Mesodermal cell (in vitro differentiated cells): ENCODE measurements around the gene TP73.

ENCODE experiments used
- H3K27ac ChIP-seq: 2 replicates; pipeline ENCODE4 v1.7.0; 2013; ENCODE audit warnings: mild to moderate bottlenecking, low read depth, low read length, moderate library complexity; ENCODE audit not compliant: severe bottlenecking
- H3K36me3 ChIP-seq: 2 replicates; pipeline ENCODE4 v1.7.1; 2013; ENCODE audit warnings: mild to moderate bottlenecking, low read length, moderate library complexity; ENCODE audit not compliant: control insufficient read depth, insufficient read depth
- H3K4me1 ChIP-seq: one replicate; pipeline ENCODE4 v1.7.1; 2013; ENCODE audit warnings: mild to moderate bottlenecking, low read length; ENCODE audit not compliant: insufficient read depth, control insufficient read depth, poor library complexity, severe bottlenecking
- H3K4me3 ChIP-seq: 2 replicates; pipeline ENCODE4 v1.7.0; 2013; ENCODE audit warnings: low read length, control low read depth, mild to moderate bottlenecking; ENCODE audit not compliant: insufficient read depth, poor library complexity, severe bottlenecking; ENCODE audit errors: extremely low read depth
- H3K9me3 ChIP-seq: 2 replicates; pipeline ENCODE4 v1.7.1; 2013; ENCODE audit warnings: mild to moderate bottlenecking, low read length, moderate library complexity; ENCODE audit not compliant: control insufficient read depth
- WGBS, 2 experiments: methylation state at CpG; one replicate each; pipeline ENCODE4 v1.1.5; 2013; ENCODE audit warnings: missing lambda C conversion rate in 2 of 2; ENCODE audit not compliant: insufficient coverage in 2 of 2; 5-methylcytosine and 5-hydroxymethylcytosine counted together

TP73 gene

DNA sequence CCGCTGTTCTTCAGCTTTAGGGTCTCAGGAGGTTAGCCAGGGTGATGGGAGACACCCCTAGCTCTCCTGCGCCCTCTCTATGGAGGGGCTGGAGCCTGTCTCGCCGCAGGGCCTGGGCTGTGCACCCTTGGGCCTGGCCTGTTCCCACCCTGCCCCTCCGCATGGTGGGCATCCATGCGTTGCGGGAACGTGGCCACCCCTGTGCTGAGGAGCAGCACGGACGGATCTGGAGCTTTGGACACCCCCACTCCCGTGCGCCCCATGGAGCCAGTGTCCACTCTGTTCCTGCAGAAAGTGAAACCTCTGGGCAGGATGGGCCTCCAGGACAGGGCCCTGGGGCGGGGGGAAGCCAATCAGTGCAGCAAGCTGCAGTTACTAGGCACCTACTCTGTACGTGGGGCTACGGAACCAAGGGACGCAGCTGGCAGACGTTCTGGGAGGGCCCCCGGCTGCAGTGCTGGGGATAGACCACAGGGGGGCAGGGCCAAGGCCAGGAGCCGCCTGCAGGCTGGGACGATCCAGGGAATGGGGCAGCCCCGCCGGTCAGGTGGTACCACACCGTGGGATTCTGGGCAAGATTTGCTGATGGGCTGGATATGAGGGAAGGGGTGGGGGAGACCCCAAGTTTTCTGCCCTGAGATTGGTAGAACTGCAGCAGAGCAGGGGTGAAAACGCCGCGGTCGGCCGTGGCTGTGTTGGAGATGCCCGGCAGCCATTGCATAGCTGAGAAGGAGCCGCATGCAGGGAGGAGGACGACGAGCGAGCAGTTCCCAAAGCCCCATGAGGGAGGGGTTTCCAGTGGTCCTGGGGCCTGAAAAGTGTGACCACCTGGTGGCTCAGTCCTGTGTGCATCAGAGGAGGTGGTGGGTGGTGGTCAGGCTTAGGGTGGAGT, 43.3 kb downstream of the TP73 start:
- no peaks in the 10 kb centered on the region for H3K36me3 ChIP-seq
- H3K4me1 ChIP-seq = no peaks in the 10 kb centered on the region
- no peaks in the 10 kb centered on the region for H3K9me3 ChIP-seq
- WGBS, 2 experiments = 40 to 45% methylated on average over 33 of the region's 33 CpGs
- H3K27ac ChIP-seq = no peak overlapping the region
- H3K4me3 ChIP-seq = no peak overlapping the region

DNA sequence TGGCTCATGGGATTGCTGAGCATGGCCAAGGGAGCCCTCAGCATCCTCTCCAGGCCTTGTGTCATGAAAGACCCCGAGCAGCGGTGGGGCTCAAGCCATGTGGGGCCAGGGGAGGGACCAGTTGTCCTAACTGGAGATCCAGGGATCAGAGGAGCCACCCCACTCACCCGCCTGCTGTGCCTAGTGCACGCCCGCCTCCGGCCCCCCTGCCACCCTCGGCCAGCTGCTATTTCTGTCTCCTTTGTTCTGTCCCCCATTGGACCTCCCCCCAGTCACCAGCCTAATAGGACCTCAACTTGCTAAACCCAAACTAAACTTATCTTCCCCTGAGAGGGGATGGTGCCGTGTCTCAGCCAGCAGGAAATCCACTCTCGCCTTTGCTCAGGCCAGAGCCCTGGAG, 44.4 kb downstream of the TP73 start:
- 83 to 94% methylated on average over 7 to 9 of the region's 9 CpGs for WGBS, 2 experiments
- Histone ChIP-seq H3K4me1 (no peaks in the 10 kb centered on the region), H3K36me3 (no peaks in the 10 kb centered on the region), H3K4me3 (no peak overlapping the region), H3K9me3 (no peaks in the 10 kb centered on the region), H3K27ac (no peak overlapping the region)

DNA sequence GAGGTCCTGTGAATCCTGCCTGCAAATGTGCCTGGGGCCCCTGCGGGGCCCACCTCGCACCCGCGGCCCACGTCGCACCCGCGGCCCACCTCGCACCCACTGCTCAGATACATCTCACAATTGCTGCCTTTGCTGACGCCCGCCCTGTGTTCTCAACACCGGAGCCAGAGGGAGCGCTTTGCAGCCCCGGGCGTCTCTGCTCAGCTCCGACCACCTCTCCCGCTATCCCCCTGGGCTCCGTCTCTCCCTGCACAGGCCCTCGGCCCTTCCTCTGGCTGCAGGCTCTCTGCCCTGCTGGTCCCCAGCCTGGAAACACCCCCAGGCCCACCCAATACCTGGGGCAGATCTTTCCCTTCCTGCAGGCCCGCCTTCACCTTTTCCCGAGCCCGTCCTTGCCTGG, 44.8 kb downstream of the TP73 start:
- WGBS, 2 experiments = 93 to 94% methylated on average over 22 of the region's 22 CpGs
- no peaks in the 10 kb centered on the region for H3K4me1 ChIP-seq
- no peak overlapping the region for H3K27ac ChIP-seq
- H3K36me3 ChIP-seq = no peaks in the 10 kb centered on the region
- H3K4me3 ChIP-seq = no peak overlapping the region
- no peaks in the 10 kb centered on the region for H3K9me3 ChIP-seq

DNA sequence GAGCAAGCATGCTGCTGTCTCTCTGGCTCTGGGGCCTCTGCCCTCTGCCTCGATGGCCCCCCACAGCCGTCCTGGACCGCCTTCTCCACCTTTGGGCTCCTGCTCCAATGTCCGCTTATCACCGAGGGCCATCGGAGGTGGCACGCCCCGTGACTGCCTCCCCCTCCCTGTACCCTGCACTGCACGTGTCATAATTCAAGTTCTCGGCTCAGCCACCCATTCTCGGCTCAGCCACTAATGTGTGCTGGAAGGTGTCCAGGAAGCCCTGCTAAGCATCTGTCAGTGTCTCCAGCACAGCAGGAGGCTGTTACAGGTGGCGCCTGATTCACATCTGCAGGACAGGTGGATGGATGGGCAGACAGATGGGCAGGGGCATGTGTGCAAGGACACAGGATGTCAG, 45.5 kb downstream of the TP73 start:
- Histone ChIP-seq H3K9me3 (no peaks in the 10 kb centered on the region), H3K36me3 (no peaks in the 10 kb centered on the region), H3K27ac (no peak overlapping the region), H3K4me3 (no peak overlapping the region), H3K4me1 (no peaks in the 10 kb centered on the region)
- WGBS, 2 experiments = 92 to 96% methylated on average over 12 of the region's 12 CpGs

DNA sequence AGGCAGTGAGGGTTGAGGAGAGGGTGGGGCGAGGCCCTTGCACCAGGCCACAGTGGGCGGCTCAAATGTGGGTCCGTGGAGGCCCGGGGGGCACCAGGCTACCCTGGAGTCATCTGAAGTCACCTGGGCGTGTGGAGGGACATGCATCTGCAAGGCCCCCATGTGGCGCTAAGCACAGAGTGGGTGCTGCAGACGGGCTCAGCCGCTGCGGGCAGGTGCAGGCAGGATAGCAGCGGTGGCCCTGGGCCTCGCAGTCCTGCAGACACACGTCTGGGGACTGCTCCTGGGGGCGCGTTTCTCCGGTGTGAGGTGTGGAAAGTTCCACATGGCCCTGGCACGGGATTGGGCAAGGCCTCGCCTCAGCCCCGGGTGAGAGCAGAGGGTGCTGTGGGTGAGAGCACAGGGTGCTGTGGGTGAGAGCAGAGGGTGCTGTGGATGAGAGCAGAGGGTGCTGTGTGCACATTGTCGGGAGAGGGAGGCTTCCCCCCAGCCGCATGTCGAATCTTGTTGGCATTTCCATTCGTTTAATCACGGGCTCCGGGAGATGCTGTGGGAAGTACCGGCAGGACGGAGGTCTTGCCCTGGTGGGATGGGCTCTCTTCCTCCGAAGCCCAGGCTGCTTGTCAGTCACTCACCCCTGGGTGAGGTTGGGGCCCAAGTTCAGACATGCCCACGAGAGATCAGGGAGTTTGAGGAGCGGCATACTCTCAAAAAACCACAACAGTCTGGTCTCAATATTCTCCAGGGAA, 46.5 kb downstream of the TP73 start:
- no peaks in the 10 kb centered on the region for H3K36me3 ChIP-seq
- H3K4me1 ChIP-seq = peaks cover 8% of the 10 kb centered on the region
- H3K27ac ChIP-seq = no peak overlapping the region
- WGBS, 2 experiments = 89 to 95% methylated on average over 26 to 28 of the region's 29 CpGs
- no peak overlapping the region for H3K4me3 ChIP-seq
- no peaks in the 10 kb centered on the region for H3K9me3 ChIP-seq

DNA sequence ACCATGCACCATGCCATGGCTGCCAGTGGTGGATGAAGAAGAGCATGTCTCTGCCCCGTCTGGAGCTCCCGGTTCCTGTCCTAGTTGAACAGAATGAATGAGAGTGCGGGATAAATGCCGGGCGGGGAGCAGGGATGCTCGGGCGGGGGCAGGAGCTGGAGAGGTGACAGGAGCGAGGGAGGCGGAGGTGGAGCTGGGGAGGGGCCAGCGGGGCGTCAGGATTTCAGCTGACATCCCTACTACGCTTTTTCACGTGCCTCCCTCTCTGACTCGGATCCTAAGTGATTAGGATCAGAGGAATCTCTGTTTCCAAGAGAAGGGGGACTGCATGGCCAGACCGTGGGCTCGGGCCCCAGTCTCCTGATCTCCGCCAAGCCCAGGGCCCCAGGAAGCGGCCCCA, 47.3 kb downstream of the TP73 start:
- H3K36me3 ChIP-seq = no peaks in the 10 kb centered on the region
- no peak overlapping the region for H3K4me3 ChIP-seq
- 66 to 68% methylated on average over 13 of the region's 18 CpGs for WGBS, 2 experiments

DNA sequence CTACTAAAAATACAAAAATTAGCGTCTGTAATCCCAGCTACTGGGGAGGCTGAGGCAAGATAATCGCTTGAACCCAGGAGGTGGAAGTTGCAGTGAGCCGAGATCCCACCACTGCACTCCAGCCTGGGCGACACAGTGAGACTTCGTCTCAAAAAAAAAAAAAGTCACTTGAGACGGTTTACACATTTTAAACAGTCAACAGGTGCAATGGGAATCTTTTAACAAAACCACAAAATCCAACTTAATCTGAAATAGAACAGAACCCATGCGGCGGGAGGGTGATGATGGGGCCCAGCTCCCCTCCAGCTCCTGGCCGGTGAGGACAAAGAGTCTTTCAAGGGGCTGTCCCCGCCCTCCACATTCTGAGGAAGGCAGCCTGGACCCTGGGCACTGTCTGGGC, 48.3 kb downstream of the TP73 start:
- Histone ChIP-seq H3K4me3 (no peak overlapping the region), H3K9me3 (no peaks in the 10 kb centered on the region), H3K4me1 (peaks cover 8% of the 10 kb centered on the region), H3K27ac (no peak overlapping the region), H3K36me3 (no peaks in the 10 kb centered on the region)
- WGBS, 2 experiments = 87 to 94% methylated on average over 6 to 7 of the region's 10 CpGs

More for the DNA sequence above, 47.3 kb downstream of the TP73 start:
- Histone ChIP-seq H3K27ac (no peak overlapping the region), H3K9me3 (no peaks in the 10 kb centered on the region), H3K4me1 (peaks cover 8% of the 10 kb centered on the region)

DNA sequence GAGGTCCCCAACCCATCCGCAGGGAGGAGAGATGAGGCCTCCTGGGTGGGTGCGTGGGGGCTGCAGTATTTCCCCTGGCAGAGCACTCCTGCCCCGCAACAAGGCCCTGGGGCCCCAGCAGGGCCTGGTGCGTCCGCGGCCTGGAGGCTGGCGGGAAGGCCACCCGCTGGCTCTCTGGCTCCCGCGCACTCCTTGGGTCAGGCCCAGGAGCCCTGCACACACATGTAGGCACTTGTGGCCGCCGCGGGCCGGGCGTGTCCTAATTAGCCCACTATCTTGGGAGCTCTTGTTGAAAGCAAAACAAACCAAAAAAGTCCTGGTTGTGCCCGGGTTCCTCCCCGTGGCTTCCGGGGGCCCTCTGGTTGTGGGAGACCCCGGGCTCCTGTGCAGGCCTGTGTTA, 50.2 kb downstream of the TP73 start:
- no peaks in the 10 kb centered on the region for H3K9me3 ChIP-seq
- no peak overlapping the region for H3K4me3 ChIP-seq
- peaks cover 13% of the 10 kb centered on the region for H3K4me1 ChIP-seq
- H3K36me3 ChIP-seq = no peaks in the 10 kb centered on the region
- no peak overlapping the region for H3K27ac ChIP-seq
- WGBS, 2 experiments = 87 to 88% methylated on average over 17 to 19 of the region's 19 CpGs

DNA sequence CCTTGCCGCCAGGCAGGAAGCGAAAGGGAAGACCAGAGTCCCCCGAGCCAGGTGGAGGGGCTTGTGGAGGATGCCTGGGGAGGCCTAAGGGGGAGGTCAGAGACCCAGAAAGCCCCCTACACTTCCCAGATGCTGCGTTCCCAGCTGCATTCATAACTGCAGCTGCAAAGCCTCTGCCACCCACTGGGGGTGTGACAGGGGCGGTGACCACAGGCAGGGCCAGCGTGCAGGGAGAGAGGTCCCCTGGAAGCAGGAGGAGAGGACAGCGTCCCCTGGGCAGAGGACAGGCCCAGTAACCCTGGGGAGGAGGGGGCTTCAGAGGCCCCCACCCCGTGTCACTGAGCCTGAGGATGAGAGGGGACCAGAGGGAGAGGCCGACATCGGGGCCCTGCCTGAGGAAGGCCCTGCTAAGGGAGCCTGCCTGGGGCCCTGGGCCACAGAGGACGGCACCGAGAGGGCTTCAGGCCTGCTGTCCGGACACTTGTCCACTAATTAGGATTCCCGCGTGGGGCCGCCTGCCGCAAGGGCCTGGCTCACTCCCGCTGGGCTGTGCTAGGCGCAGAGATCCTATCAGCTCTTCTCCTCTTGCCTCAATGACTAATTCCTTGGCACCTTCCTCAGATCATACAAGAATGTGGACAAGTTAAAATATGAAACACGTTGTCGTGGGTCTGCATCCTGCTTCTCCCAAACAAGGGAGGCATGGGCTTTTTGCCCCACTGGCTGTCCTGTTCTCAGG, 50.8 kb downstream of the TP73 start:
- no peaks in the 10 kb centered on the region for H3K9me3 ChIP-seq
- H3K36me3 ChIP-seq = no peaks in the 10 kb centered on the region
- WGBS, 2 experiments = 77 to 82% methylated on average over 20 to 21 of the region's 21 CpGs
- H3K27ac ChIP-seq = no peak overlapping the region
- no peak overlapping the region for H3K4me3 ChIP-seq
- peaks cover 13% of the 10 kb centered on the region for H3K4me1 ChIP-seq

DNA sequence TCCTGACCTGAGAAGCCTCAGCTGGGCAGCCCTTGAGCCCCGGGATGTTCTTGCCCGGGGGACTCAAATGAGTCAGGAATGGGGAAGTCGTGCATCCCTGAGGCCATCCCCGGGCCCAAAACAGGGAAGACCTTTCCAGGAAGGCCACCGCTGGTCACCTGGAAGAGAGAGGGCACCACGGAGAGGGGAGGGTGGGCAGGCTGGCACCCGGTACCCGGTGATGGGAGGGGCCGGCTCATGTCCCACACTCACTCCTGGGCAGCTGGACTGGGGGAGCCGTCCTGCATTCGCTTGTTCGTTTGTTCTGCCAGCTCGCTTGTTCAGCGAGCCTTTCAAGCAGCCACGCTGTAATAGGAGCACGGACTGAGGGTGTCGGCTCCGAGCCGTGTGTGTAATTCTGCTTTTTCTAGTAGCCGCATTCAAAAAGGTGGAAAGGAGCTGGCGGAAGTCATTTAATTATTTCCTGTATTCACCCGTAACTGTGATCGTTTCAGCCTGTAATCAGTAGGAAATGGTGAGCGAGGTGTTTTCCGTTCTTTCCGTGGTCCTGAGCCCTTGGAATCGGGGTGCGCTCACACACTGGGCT, 51.6 kb downstream of the TP73 start:
- Histone ChIP-seq H3K36me3 (no peaks in the 10 kb centered on the region), H3K4me3 (no peak overlapping the region), H3K27ac (no peak overlapping the region), H3K4me1 (peaks cover 16% of the 10 kb centered on the region), H3K9me3 (no peaks in the 10 kb centered on the region)
- 90 to 92% methylated on average over 23 to 25 of the region's 28 CpGs for WGBS, 2 experiments
